T1000 (cell line): ENCODE results near the gene OR1E2.
"Not testable (repeated sequence)": the region's sequence is repeated elsewhere in the genome, so short reads cannot be mapped to it uniquely, and the experiment has no call there.

Experiments used
- DNase-seq: peaks from one replicate; lab custom pipeline; 2025; ENCODE audit warnings: mixed read lengths; lab: John Stamatoyannopoulos, UW

Gene OR1E2, protein sequence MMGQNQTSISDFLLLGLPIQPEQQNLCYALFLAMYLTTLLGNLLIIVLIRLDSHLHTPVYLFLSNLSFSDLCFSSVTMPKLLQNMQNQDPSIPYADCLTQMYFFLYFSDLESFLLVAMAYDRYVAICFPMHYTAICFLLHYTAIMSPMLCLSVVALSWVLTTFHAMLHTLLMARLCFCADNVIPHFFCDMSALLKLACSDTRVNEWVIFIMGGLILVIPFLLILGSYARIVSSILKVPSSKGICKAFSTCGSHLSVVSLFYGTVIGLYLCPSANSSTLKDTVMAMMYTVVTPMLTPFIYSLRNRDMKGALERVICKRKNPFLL

DNA sequence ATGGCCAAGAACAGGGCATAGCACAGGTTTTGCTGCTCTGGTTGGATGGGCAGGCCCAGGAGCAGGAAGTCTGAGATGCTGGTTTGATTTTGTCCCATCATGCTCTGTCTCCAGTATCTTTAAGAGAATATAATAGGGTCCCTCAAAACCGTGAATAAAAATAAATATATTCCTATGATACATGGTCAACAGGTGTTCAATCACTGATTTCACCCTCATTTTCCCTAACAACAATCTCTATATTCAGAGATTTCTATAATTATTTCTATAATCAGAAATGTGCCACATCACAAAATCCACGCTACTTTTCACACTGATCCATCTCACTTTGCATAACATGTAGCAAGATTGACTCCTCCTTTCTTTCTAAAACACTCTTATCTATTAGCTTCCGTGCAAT, at the start of gene OR1E2:
TSS of gene OR1E2 (minus strand) at position 101 of the 400 bp plus-strand sequence. CDS start at position 101, 0 bp downstream.
- no peak for DNase-seq

DNA sequence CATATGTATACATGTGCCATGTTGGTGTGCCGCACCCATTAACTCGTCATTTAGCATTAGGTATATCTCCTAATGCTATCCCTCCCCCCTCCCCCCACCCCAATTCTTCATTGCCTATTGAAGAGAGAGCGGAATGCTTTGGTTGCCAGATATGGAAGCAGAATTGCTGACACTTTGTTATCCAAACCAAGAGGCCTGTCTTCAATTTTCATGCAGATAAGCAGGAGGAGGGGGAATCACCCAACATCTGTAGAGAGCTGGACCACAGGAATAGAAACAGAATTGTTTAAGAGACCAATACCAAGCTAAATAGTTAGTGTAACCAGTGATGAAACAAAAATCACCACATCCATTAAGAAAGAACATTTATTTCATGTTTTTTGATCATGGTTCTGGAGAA, 49.2 kb upstream of the OR1E2 start:
- no peak for DNase-seq

DNA sequence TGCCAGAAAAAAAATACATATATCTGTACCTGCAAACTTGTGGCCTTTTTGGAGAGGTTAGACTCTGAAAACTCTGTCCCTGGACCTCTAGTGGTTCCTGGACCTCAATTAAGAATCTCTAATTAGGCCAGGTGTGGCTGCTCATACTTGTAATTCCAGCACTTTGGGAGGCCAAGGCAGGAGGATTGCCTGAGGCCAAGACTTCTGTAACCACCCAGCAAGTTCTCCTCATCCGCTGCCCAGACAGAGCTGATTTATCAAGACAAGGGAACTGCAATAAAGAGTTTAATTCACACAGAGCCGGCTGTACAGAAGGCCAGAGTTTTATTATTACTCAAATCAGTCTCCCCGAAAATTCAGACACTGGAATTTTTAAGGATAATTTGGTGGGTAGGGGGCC, 46.3 kb upstream of the OR1E2 start:
- DNase-seq: no peak

DNA sequence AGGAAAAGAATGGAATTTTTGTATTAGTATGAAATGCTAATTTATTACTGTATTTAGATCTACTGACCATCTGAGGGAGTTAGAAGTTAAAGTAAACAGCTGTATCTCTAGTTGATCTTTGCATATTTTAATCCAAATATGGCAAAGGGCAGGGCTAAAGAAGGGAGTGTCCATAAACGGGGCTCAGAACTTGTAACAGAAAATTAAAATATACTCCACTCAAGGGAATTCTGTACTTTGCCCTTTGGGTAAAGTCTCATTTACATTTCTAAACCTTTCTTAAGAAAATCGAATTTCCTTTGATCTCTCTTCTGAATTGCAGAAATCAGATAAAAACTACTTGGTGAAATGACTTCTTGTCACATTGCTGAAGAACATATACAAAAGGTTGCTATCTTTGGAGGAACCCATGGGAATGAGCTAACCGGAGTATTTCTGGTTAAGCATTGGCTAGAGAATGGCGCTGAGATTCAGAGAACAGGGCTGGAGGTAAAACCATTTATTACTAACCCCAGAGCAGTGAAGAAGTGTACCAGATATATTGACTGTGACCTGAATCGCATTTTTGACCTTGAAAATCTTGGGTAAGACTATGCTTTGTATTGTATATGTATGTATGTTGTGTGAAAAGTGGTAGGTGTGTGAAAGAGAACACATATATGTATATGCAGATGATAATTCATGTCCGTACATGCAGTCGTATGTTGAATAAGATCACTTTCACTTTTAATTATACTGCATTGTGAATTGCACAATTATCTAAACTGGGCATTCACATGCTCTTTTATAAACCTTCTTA, 42.4 kb upstream of the OR1E2 start, which contains the start of gene ASPA:
TSS of gene ASPA (plus strand) at position 186 of the 799 bp plus-strand sequence. CDS start at position 349, 163 bp downstream.
- no peak for DNase-seq

DNA sequence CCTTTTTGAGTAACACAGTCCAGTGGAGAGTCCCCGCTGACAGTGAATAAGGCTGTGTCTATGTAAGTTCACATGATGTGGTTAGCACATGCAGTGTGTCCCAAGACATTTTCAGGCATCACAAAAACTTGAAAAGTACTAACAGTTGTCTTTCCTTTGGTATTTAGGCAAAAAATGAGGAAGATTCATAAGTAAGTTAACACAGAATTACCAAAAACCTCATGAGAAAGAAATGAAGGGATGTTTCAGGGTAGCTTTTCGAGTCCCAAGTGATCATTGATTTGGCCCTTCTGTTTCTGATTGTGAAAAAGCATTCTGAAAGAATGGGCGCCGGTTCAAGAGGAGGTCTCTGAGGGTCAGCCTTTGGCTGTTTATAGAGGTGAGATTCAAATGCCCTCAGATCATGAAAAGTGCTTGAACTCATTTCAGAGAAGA, 41.6 kb upstream of the OR1E2 start:
- DNase-seq: no peak

DNA sequence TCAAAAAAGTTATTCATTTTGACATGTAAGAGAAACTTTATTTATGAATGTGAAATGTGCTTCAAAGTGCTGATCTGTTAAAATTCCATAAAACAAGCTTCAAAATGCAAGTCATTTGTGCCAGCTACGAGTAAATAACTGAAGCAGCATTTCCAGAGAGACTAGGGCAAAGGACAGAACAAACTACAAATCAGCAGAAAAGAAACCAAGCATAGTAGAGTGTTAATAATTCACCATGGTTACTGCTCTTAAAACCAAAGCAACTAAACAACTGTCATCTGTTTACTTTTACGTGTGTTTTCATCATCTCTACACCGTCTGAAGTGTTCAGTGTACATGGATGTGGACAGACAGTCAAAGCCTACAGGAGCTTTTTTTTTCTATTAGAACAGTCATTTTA, 40.6 kb upstream of the OR1E2 start:
- DNase-seq: no peak

DNA sequence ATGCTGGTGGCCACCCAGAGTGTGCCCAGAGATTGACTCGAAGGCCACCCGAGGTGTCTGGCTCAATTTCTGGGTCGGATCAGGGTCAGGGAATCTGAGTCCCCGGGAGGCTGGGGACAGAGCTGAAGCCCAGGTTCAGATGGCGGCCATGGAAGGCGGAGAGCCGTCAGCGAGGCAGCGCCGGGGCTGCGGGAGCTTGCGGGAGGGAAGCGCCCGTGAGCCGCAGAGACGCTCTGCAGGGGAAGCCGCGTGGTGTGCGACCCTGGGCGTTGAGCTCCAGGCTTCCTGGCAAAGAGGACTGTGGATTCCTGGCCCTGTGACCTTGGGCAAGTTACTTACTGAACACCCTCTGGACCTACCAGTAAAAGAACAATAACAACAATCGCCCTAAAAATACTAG, 38.5 kb upstream of the OR1E2 start:
- no peak for DNase-seq

DNA sequence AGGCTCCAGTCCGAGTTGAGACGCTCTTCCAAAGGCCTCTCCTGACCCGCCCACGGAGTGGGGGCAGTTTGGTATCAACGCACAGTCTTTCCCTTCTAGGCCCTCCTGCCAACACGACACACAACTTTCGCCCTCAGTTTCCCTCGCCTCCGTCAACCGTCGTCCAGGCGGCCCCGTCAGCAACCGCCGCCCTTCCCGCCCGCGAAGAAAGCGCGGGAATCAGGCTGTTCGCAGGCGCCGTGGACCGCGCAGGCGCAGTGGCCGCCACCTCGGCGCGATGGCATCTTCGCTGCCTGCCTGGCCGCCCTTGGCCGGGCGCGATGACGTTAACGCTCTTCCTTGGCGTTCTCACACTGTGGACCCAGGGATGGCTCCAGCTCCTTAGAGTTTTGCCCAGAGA, 38.0 kb upstream of the OR1E2 start, which contains the start of gene SPATA22:
TSS of gene SPATA22 (minus strand) at position 221 of the 400 bp plus-strand sequence. CDS start 2,494 bp downstream, outside the sequence.
- no peak for DNase-seq

DNA sequence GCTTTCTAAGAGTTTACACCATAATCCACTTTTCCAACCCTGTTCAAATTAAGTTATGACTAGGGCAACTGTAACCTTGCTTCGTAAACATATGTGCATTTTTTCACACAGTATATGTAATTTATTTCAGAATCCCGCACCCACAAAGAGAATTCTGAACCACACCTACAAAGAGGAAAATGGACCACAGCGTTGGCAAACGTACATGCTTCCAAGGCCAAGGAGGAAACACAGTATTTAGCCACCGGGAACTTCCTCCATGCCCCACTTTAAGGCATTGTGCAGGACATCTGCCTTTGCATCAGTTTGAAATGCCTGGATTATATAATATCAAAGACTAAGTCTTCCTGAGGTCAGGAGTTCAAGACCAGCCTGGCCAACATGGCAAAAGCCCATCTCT, 35.9 kb upstream of the OR1E2 start:
- DNase-seq: no peak

DNA sequence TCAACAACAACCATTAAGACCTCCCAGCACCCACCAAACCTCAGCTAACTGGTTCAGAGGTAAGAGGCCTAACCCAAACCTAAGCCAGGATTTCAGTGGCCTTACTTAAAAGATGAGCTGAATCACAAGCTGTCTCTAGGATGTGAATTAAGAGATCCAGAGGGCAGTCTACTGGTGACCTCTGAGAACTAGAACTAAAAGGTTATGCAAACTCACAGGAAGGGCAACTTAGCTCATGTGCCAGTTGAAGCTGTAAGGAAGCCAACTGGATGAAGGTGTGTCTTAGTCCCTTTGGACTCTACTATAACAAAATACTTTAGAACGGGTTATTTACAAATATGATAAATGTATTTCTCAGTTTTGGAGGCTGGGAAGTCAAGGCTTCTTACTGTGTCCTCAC, 32.7 kb upstream of the OR1E2 start:
- DNase-seq: not testable (repeated sequence)

DNA sequence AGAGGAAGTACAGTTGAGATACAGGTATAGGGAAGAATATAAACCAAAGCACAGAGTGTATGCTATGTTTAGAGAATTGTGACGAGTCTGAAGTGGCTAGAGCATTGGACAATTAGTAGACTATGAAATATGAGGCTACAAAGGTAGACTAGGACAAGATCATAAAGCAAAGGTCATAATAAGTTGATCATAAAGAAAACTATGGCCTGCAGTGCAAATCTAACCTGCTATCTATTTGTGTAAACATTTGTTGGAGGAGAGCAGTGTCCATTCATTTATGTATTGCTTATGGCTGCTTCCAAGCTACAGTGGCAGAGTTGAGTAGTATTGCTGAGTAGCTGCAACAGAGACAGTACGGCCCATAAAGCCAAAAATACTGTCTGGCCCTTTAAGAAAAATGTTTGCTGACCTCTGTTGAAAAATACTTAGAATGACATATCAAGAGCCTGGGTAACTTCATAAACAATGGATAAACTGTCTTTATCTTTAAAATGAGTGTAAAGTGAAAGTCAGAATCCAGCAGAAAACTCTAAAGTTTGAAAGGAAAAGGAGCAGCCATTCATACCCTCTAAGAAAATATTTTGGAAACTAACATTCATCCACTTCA, 14.5 kb upstream of the OR1E2 start:
- no peak for DNase-seq

DNA sequence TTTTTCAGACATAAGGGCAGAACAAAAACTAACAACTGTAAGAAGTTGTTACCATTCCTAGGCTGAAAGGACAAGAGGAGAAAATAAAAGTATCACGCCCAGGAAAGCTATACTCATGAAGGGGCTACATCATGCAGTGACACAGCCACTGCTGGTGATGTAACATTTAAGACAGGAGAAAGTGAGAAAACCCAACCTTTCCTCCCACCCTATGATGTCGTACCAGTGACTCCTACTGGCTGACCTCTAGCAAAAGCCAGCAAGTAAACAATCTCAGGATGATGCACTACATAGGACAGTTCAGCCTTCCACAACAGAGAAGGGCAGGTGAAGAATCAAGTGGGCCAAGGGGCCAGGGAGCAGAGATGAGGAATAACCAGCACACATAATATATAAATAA, 14.0 kb upstream of the OR1E2 start:
- DNase-seq: no peak

DNA sequence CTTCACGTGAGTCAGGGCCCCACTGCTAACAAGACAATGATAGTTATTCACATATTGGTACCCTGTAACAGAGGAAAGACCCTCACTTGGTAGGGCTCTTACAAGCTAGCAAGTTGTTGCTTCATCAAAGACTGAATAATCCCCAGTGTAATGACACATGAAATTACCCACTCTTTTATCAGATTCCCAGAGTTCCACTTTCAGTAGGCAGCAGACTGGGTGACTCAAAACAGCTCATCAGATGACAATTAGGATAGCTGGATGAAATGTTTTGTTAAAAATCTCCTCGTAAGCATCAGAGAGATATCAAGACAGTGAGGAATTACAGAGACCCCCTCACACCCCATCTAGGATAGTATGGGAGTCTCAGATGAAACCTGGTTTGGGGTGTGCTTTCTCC, 6.8 kb upstream of the OR1E2 start:
- DNase-seq: no peak

DNA sequence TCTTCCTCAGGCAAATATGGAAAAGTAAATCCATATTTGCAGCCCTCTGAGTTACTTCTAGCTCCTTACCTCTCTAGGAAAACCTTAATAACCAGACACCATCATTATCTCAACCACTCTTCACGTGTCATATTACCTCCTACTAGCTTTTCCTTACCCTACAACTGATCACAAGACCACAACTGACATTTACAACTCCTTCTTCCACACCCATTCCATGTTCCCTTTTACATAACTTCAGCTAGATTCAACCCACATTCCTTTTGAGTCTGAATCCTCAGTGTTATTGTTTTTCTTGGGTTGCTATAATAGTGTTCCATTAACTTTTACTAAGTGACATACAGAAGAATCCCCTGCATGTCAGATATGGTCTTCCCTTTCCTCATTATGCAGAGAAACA, 4.7 kb upstream of the OR1E2 start:
- DNase-seq: no peak

DNA sequence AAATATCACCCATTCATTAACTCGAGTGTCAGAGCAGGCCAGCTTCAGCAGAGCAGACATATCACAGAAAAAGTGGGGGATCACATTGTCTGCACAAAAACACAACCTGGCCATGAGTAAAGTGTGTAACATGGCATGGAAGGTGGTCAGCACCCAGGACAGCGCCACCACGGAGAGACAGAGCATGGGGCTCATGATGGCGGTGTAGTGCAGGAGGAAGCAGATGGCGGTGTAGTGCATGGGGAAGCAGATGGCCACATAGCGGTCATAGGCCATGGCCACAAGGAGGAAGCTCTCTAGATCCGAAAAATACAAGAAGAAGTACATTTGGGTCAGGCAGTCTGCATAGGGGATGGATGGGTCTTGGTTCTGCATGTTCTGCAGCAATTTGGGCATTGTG, 426 bp downstream of the OR1E2 start:
- not testable (repeated sequence) for DNase-seq

DNA sequence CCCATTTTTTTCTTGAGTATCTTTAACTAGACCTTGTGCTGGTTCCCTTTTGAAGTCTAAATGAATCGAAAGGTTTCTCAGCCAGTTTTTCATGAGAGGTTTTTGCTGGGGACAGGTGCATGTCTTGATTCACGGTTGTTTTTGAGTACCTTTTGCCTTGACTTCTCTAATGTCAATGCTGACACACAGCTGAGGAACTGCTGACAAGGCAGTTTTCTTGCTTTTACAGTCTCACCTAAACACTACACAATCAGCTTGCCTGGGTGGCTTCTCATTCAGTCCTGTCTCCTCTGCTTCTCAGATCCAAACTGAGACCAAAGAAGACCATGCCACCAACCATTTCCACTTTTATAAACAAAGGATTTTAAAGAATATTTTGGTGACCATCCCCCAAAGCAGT, 15.4 kb downstream of the OR1E2 start:
- no peak for DNase-seq

DNA sequence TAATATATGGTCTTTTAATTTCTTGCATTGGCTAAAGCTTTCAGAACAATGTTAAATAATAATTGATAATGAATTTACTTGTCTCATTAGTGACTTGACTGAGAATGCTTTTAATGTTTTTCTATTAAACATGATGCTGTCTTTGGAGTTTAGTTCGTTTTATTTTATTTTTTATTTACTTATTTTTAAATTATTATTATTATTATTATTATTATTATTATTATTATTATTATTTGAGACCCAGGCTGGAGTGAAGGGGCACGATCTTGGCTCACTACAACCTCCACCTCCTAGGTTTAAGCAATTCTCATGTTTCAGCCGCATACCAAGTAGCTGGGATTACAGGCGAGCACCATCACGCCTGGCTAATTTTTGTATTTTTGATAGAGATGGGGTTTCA, 18.0 kb downstream of the OR1E2 start:
- DNase-seq: no peak

DNA sequence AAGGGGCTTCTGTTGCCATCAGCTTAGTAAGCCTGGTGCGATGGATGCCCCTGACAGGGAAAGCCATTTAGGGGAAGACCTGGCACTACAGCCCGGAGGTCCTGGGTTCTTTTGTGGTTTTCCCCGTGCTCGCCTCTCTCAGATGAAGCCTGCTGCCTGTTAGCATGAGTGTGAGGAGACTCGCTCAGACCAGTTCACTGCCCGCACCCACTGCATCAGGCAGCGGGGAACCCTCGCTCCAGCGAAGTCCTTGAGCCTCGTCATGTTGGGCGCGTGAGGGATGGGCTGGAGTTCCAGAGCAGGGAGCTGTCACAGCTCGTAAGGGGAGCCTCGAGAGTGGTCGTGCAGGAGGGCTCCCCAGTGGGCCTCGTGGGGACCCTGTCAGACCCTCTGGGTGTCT, 21.4 kb downstream of the OR1E2 start:
- not testable (repeated sequence) for DNase-seq

DNA sequence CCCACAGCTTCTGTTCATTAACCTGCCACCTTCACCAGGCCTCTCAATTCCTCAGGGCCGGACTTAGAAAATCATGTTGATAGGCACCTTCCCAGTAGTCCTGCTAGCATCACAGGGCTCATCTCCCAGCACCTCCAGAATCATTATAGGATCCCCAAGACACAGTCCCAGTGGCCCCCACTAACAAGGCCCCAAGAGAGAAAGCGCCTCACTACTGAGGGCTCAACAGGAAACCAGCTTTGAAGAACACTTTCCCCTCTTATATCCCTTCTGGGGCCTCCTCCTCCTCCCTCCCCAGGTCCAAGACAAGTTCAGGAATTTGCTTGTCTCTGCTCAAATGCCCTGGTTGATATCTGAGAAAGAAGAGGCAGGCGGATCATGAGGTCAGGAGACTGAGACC, 22.6 kb downstream of the OR1E2 start, which contains the start of gene OR3A3:
TSS of gene OR3A3 (plus strand) at position 301 of the 400 bp plus-strand sequence.
- no peak for DNase-seq

DNA sequence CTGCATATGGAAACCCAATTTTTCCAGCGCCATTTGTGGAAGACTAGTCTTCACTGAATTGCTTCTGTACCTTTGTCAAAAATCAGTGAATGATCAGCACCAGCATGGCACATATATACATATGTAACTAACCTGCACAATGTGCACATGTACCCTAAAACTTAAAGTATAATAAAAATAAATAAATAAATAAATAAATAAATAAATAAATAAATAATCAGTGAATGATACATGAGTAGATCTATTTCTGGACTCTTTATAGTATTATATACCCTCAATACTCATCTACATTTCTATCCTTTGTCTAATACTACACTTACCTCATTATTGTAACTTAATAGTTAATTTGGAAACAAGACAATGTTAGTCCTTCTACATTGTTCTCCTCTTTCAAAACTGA, 29.8 kb downstream of the OR1E2 start:
- DNase-seq: not testable (repeated sequence)

DNA sequence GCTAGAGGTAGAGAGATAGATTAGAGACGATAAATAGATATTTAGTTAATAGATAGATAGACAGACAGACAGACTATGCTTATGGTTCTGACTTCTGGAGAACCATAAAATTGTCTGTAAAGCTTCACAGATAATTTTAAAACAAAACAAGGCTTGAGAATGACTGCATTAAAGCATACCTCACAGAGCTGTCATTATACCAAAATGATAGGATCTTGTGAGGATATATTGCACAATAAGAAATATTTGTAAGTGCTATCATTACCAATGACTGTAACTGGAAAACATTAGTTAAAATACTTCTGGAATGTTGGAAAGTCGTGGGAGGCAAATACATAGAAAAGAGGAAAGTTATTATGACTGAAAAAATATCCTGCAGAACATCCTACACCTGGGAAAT, 31.9 kb downstream of the OR1E2 start:
- no peak for DNase-seq

DNA sequence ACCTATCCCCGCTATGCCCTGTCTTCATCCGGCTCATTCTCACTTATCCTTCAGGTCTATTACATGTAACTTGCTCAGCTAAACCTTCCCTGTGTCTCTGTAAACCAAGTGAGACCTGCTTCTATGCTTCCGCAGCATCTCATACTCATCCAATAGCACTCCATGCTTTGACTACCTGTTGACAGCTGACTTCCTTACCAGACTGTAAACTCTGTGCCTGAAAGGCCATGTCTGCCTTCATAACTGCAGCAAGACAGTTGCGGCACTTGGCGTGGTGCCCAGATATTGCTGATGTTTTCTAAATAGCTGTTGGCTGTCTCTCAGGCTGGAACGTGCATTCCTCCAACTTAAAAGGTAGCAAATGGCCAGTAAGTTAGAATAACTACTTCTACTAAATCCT, 33.6 kb downstream of the OR1E2 start:
- no peak for DNase-seq

DNA sequence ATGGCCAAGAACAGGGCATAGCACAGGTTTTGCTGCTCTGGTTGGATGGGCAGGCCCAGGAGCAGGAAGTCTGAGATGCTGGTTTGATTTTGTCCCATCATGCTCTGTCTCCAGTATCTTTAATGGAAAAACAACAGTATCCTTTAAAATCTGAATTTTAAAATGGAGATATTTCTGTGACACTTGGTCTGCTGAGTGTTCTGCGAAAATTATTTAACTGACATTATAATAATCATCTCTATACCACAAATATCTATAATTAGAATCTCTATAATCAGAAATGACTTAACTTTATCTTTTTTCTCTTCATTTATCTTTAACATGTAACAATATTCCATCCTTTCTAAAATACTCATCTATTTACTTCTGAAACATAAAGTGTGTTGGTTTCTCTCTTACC, 35.3 kb downstream of the OR1E2 start, which contains the start of gene OR1E1:
TSS of gene OR1E1 (minus strand) at position 101 of the 400 bp plus-strand sequence. CDS start at position 101, 0 bp downstream.
- DNase-seq: no peak
